Lung (tissue), 12 donors: Measurements from ENCODE around the gene NUSAP1. TPM values are rescaled to one million over a fixed set of nuclear protein-coding genes. Genes with fewer than 3 reads are reported as not detected.

Source experiments
- ATAC-seq: fragments of 200-7000 bp; cut with Tn5 transposase; one replicate; pipeline ENCODE4 v1.9.1; 2020; ENCODE audit warnings: moderate number of reproducible peaks; ENCODE audit not compliant: insufficient read depth, low FRiP score
- DNase-seq, 3 donors: peaks; one replicate each; pipeline ENCODE4 v3.0.0-alpha.2; 2013 to 2017
- H3K27ac ChIP-seq, 2 donors: one replicate each; pipeline ENCODE4 v1.5.1; 2013; ENCODE audit warnings: mild to moderate bottlenecking in 2 of 2, moderate library complexity in 2 of 2, control low read depth in 1 of 2, inconsistent platforms in 1 of 2, low read depth in 1 of 2, low read length in 1 of 2
- H3K27me3 ChIP-seq, 3 donors: one replicate each; pipeline ENCODE4 v1.5.1; 2013; ENCODE audit warnings: low read length in 2 of 3; ENCODE audit not compliant: control insufficient read depth in 3 of 3, insufficient read depth in 3 of 3
- H3K36me3 ChIP-seq, 4 donors: one replicate each; pipeline ENCODE4 v1.5.1; 2013; ENCODE audit warnings: low read length in 4 of 4, mild to moderate bottlenecking in 1 of 4, moderate library complexity in 1 of 4; ENCODE audit not compliant: control insufficient read depth in 4 of 4, insufficient read depth in 4 of 4
- H3K4me1 ChIP-seq, 5 donors: one replicate each; pipeline ENCODE4 v1.5.1; 2013; ENCODE audit warnings: low read length in 5 of 5, mild to moderate bottlenecking in 2 of 5, moderate library complexity in 1 of 5; ENCODE audit not compliant: control insufficient read depth in 5 of 5, insufficient read depth in 5 of 5
- H3K4me3 ChIP-seq: one replicate; pipeline ENCODE4 v1.5.1; 2013; ENCODE audit warnings: mild to moderate bottlenecking, control low read depth, moderate library complexity
- H3K9ac ChIP-seq, 2 donors: one replicate each; pipeline ENCODE4 v1.5.1; 2013; ENCODE audit warnings: low read length in 2 of 2, control low read depth in 1 of 2; ENCODE audit not compliant: insufficient read depth in 1 of 2
- H3K9me3 ChIP-seq, 4 donors: one replicate each; pipeline ENCODE4 v1.5.1; 2013; ENCODE audit warnings: low read length in 3 of 4, mild to moderate bottlenecking in 1 of 4, moderate library complexity in 1 of 4; ENCODE audit not compliant: control insufficient read depth in 4 of 4, insufficient read depth in 3 of 4
- WGBS, 2 donors: extraction: QIAGEN DNeasy Blood & Tissue Kit; methylation state at CpG; one replicate each; pipeline ENCODE4 v1.1.7; 2013; 5-methylcytosine and 5-hydroxymethylcytosine counted together
- polyA plus RNA-seq, 2 donors: library from polyadenylated mRNA; stranded (reverse); fragments of 200-250 nt; gene quantifications; one replicate each; pipeline ENCODE4 v1.2.1, GENCODE V29; 2013
- total RNA-seq, 2 donors: library from RNA; depleted of rRNA in 1 of 2; stranded (reverse); fragments of >200 nt in 1 of 2; gene quantifications; one replicate each; pipeline ENCODE4 v1.2.1, GENCODE V29; 2014 to 2021
- TF ChIP-seq, protein P1 (sequence below): IDR thresholded peaks from 2 replicates; pipeline ENCODE4 v1.5.1; 2012; ENCODE audit warnings: mild to moderate bottlenecking; ENCODE audit errors: control extremely low read depth, extremely low read depth
- donor health status: control.
- donor health status: control.
- donor health status: Bipolar disorder and iron deficiency.
- donor health status: healthy.
- donor health status: DM: yes; HTN: yes; CAD: no.

NUSAP1 gene
- total and polyA plus RNA-seq, 4 donors, result 3.7 to 24.1 (median 6.5) TPM

DNA sequence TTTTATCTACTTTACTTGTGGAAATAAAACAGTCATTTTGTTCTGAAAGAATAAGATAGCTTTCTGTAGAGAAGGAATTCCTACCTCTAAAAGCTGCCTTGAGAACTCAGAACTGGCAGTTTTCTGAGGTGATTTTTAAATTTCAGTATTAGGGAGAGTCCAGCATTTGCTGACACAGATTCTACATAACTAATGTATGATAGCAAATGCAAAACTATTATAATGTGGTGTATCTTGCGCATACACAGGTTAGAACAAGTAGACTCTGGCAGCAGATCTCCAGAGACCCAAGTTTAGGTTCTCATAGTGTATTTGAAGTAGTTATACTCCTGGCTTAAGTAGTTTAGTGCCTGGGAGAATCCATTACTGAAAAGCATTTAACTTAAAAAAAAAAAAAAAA lies 31.1 kb upstream of the NUSAP1 start:
- WGBS, 2 donors, result 97 to 98% methylated on average over 1 of the region's 1 CpG
- no peak for DNase-seq

DNA sequence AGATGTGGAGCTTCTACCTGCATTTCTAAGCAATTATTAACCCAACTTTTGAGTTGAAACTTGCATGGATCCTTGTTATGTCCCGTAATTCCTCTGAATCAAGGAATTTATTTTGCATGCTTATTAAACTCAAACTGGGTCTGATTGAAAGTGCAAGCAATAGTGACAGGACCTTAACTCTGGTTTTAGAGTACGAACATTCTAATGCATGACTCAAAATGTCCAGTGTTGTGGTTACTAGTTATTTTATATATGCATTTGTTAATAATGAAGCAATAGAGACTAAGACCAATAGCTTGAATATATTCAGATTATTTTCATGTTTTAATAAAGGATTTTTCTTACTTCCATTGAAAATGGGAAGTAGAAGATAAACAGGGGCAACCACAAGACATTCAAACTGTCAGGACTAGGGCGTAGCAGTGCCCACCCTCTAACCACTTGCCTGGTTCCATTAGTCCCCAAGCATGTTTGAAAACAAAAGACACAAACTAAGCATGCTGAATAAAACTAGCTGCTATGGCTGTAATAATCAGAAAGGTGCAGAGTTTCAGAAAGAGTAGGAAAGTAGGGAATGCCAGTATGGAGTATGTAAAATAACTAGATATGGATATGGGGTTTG lies 28.4 kb upstream of the NUSAP1 start:
- Histone ChIP-seq H3K36me3 (peaks cover 0 to 3% (median 1%) of the 10 kb centered on the region in 4 donors), H3K27me3 (no peaks in the 10 kb centered on the region), H3K4me1 (peaks cover 0 to 2% (median 0%) of the 10 kb centered on the region in 5 donors), H3K9ac (no peak overlapping the region), H3K4me3 (no peak overlapping the region), H3K9me3 (no peaks in the 10 kb centered on the region), H3K27ac (no peak overlapping the region)
- WGBS, 2 donors, result 58 to 83% methylated on average over 3 of the region's 3 CpGs
- DNase-seq, result no peak
- no peak for ATAC-seq
- TF ChIP-seq, protein P1, sequence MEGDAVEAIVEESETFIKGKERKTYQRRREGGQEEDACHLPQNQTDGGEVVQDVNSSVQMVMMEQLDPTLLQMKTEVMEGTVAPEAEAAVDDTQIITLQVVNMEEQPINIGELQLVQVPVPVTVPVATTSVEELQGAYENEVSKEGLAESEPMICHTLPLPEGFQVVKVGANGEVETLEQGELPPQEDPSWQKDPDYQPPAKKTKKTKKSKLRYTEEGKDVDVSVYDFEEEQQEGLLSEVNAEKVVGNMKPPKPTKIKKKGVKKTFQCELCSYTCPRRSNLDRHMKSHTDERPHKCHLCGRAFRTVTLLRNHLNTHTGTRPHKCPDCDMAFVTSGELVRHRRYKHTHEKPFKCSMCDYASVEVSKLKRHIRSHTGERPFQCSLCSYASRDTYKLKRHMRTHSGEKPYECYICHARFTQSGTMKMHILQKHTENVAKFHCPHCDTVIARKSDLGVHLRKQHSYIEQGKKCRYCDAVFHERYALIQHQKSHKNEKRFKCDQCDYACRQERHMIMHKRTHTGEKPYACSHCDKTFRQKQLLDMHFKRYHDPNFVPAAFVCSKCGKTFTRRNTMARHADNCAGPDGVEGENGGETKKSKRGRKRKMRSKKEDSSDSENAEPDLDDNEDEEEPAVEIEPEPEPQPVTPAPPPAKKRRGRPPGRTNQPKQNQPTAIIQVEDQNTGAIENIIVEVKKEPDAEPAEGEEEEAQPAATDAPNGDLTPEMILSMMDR, result no peak

More for the DNA sequence above, 31.1 kb upstream of the NUSAP1 start:
- H3K9me3 ChIP-seq, result no peaks in the 10 kb centered on the region
- peaks cover 0 to 6% (median 5%) of the 10 kb centered on the region in 4 donors for H3K36me3 ChIP-seq
- H3K4me1 ChIP-seq, result peaks cover 0 to 2% (median 0%) of the 10 kb centered on the region in 5 donors
- no peak overlapping the region for H3K9ac ChIP-seq
- H3K27ac ChIP-seq, result no peak overlapping the region
- TF ChIP-seq, protein P1, result no peak
- H3K4me3 ChIP-seq, result no peak overlapping the region
- ATAC-seq, result no peak
- H3K27me3 ChIP-seq, result no peaks in the 10 kb centered on the region

DNA sequence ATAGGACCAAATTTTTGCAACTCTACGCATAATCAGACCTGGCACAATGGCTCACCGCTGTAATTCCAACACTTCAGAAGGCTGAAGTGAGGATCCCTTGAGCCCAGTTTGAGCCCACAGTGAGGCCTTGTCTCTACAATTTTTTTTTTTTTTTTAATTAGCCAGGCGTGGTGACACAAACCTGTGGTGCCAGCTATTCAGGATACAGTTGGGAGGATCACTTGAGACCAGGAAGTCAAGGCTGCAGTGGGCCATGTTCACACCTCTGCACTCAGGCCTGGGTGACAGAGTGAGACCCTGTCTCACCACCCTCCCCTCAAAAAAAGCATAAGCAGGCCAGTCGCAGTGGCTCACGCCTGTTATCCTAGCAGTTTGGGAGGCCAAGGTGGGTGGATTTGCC lies 25.0 kb upstream of the NUSAP1 start:
- 94 to 96% methylated on average over 5 of the region's 5 CpGs for WGBS, 2 donors
- Histone ChIP-seq H3K9ac (no peak overlapping the region), H3K4me1 (peaks cover 0 to 2% (median 0%) of the 10 kb centered on the region in 5 donors), H3K36me3 (peaks cover 0 to 2% (median 0%) of the 10 kb centered on the region in 4 donors), H3K27me3 (no peaks in the 10 kb centered on the region), H3K27ac (no peak overlapping the region), H3K4me3 (no peak overlapping the region), H3K9me3 (no peaks in the 10 kb centered on the region)
- no peak for ATAC-seq
- no peak for DNase-seq
- TF ChIP-seq, protein P1, result no peak
